ENCODE data around the gene PNPT1.

The PNPT1 gene

DNA sequence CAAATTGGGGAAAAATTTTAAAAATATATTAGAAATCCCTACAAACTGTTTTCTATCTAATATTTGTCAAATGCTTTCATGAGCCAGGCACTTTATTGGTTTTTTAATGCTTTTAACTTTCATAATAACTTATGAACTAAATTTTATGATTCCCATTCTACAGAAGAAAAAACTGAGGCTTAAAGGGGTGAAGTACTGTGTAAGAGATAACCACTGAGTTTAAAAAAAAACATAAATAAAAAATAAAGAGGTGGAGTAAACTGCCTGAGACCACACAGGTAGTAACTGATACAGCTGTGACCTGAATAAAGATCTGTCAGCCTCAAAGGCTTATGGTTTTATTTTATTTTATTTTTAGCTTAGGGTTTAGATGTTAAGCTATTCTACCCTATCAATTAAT, 24.7 kb downstream of the PNPT1 start:
- DNase-seq (ENCODE audit: low spot score): no peak

DNA sequence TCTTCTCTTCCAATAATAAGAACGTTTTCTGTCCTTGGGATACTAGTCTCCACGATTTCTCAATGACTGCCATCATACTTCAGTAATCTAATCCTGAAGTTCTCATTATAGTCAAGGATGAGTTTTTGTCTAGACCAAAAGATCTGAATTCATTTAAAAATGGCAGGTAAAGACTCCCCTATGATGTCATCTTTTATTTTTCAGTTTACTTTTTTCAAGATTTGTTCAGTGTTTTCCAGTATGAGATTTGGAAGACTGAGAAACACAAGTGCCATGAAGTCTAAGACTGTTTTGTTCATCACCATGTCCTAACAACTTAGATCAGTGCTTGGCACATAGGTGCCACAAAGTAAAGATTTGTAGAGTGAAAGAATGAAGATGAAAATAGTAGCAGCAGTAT, 40.4 kb downstream of the PNPT1 start:
- no peak for DNase-seq (ENCODE audit: low spot score)

DNA sequence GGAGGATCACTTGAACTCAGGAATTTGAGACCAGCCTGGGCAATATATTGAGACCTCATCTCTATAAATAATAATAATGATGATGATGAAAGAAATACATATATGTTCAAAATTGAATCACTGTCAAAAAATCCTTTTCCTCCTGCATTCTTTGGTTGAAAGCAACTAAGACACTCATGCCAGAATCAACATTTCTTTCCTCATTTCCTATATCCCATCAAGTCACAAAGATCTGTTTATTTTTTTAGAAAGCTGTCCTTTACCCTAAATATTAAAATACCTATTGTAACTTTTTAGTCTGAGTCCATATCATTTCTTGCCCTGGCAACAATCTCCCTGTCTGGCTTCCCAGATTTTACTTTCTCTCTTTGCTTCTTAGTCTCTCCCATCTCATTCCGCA, 44.4 kb downstream of the PNPT1 start:
- DNase-seq (ENCODE audit: low spot score): no peak

DNA sequence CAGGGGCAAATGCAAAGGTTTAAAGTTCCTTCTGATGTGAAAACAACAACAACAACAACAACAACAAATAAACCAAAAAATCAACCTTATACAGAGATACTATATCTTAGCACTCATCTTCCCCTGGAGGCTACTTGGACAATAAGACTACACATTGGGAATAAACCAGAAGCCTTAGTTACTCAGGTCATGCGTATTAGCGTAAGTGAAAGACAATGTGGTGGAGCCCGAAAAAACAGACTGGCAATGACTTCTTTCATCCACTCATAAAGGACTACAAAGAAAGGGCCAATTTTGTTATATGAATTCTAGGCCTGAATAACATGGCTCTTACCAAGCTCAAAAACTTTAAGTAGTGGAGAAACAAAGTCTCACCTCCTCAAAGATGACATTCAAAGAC, 56.8 kb downstream of the PNPT1 start:
- no peak for DNase-seq (ENCODE audit: low spot score)

GRCh38 chr2:55628931-55629330, 64.7 kb downstream of the PNPT1 start:
- no peak for DNase-seq (ENCODE audit: low spot score)

- no peak for DNase-seq (ENCODE audit: low spot score)
These were observed 65.7 kb downstream of the PNPT1 start for GRCh38 chr2:55627915-55628314.

GRCh38 chr2:55621802-55622201, 71.8 kb downstream of the PNPT1 start:
- DNase-seq (ENCODE audit: low spot score): no peak

GRCh38 chr2:55620123-55620779, 73.4 kb downstream of the PNPT1 start:
- DNase-seq (ENCODE audit: low spot score): peak; percentile 22

DNA sequence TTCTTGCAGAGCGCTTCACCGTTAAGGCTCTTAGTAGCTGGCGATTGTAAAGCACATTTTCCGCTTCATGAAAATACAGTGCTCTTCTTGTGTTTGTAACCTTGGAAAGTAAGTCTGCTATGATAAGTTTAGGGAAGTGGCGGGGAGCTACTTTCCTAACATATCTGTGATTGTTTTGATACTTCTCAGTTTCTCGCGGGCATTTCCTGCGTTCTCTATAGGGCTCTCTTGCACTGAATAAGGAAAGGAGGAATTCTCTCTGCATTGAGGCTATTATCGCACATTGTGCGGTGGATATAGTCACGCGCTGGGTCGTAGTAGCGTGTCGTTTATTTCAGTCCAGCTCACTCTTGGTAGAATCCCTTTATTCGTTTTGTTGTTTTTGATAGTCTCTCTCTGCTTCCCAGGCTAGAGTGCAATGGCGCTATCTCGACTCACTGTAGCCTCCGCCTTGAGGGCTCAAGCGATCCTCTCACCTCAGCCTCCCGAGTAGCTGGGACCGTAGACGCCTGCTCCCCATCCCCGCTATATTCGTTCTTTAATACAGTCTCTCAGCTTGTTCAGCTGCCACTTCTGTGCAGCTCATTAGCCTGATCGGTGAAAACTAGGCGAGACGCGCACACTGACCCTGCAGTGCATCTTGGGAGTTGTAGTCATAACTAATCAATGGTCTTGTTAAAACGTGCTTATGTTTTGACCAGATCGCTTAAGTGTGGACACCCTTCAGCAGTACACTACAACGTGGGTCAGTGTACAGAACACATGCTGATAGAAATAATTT, 75.2 kb downstream of the PNPT1 start:
- DNase-seq (ENCODE audit: low spot score): peak; percentile 56

DNA sequence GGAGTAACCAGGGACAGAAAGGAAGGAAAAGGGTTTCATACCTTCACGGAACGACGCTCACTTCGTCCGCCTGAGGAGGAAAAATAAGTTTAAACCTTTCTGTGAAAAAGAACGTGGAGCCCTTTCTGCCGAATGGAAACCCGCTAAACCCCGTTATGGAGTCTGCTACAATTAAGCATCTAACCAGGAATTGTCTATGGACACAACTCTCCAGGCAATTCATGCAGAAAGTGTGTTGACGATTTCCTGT, 75.7 kb downstream of the PNPT1 start:
- DNase-seq (ENCODE audit: low spot score): no peak

- peak; percentile 99 for DNase-seq (ENCODE audit: low spot score)
These were observed 76.2 kb downstream of the PNPT1 start, which contains the start of gene PPP4R3B for GRCh38 chr2:55617175-55618024. Gene PPP4R3B (minus strand): TSS chr2:55617622. CDS start chr2:55617285, 337 bp downstream.

GRCh38 chr2:55616551-55617174, 77.0 kb downstream of the PNPT1 start:
- DNase-seq (ENCODE audit: low spot score): peak; percentile 56

DNA sequence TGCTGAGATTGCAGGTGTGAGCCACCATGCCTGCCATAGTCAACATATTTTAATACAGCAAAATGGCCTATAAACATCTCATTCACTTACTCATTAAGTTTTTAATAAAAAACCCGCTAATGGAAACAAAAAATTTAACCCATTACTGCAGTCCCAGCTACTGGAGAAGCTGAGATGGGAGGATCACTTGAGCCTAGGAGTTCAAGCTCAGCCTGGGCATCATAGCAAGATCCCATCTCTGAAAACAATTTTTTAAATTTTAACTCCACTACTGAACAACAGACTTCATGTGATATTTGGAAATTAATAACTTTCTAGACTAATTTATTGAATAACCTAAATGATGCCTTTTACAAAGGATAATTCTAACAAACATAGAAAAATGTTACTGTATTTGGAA, 81.6 kb downstream of the PNPT1 start:
- DNase-seq (ENCODE audit: low spot score): no peak

DNA sequence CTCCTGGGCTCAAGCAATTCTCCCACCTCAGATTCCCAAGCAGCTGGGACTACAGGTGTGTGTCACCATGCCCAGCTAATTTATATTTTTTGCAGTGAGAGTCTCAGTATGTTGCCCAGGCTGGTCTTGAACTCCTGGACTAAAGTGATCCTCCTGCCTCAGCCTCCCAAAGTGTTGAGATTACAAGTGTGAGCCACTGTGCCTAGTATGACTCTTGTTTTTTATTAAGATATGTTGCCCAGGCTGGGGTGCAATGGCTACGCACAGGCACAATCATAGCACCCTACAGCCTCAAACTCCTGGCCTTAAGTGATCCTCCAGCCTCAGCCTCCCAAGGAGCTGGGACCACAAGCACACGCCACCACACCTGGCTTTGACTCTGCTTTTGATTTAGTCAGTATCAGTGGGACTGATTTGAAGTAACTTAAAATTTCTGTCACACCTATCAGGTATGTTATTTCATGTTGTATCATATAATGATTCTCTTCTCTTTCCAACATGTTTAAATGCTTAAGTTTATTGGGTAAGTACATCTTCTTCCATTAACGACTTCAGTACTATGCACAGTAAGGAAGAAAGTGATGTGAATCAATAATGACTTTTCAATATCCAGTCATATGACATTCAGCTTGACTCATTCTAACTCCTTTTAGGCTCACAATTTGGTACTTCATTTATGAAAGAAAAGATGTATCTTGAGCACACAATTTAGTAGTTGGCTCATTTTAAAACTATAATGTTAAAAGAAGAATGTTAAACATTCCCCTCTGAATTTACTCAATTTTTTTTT, 82.5 kb downstream of the PNPT1 start:
- DNase-seq (ENCODE audit: low spot score): no peak

- DNase-seq (ENCODE audit: low spot score): no peak
These were observed 83.6 kb downstream of the PNPT1 start for GRCh38 chr2:55609938-55610578.

- DNase-seq (ENCODE audit: low spot score): no peak
These were observed 84.3 kb downstream of the PNPT1 start for GRCh38 chr2:55609193-55609794.

- DNase-seq (ENCODE audit: low spot score): no peak
These were observed 85.9 kb downstream of the PNPT1 start for GRCh38 chr2:55607717-55608116.

DNA sequence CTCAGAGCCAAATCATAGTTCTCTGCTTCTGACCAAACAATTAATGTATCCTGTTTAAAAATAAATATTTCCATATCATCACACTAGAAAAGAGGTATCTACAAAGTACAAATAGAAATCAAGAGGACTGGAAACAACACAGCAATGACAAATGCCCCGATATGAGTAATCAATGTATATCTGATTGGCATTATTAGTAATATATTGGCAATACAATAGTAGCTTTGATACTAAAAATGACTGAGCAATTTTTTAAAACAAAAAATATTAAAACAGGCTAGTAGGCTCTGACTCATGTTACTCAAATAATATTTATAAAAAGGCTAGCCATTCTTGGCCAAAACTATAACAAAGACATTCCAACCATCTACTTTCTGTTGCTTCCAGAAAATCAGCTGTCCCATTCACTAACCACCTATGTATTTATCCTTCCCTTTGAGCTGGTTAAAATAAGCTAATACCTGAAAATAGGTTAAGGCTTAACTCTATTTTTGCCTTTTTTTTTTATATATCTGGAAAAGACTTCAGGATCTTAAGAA, 89.5 kb downstream of the PNPT1 start:
- DNase-seq (ENCODE audit: low spot score): no peak

DNA sequence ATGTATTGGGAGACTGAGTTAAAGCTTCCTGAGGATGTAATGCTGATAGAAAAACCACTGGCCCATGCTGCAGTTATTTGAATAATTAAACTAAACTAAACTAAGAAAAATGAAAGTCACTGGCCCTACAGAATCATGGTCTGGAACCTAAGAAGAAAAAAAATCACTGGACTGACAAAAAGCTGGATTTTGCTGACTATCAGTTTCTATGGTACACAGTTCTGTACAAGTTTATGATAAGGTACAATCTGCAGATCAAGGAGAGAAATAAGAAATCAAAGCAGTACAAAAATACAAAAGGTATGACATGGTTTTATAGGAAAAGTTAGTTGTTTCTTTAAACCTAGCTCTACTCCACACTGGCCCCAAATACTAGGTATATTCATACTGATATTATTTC, 91.8 kb downstream of the PNPT1 start:
- DNase-seq (ENCODE audit: low spot score): no peak

DNA sequence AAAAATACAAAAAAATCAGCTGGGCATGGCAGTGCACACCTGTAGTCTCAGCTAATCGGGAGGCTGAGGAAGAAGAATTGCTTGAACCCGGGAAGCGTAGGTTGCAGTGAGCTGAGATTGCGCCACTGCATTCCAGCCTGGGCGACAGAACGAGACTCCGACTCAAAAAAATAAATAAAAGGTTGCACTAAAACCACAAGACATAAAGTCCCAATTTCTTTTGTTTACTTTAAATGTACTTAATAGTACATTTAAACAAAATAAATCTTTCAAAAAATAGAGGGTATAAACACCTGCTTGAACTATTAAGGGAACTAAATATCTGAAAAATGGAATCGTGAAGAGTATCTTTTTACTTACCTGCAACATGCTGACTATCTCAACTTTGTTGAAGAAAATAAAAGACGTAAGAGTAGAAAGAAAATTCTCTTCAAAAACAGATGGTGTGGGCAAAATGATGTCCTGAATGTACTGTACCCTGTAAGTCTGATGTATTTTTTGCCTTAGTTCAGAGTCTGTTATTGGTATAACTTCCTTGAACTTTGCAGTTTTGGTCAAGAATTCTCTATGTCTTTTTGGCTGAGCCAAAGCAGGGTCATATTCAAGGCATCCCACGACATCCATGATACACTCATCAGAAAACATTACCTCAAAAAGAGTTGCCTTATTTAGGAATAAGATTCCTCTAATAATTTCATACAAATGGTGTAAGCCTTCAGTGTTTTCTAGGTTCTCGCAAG, 95.4 kb downstream of the PNPT1 start:
- DNase-seq (ENCODE audit: low spot score): no peak

All from CD4-positive, alpha-beta T cell treated with Interleukin-2 at 100 ng/mL for 4 hours (primary cell).